T-helper 22 cell (primary cell): ENCODE measurements around the gene PACRG.

Source experiments
- DNase-seq: peaks from one replicate; pipeline ENCODE4 v3.0.0-alpha.2; 2020; ENCODE audit warnings: low read depth

Gene PACRG

DNA sequence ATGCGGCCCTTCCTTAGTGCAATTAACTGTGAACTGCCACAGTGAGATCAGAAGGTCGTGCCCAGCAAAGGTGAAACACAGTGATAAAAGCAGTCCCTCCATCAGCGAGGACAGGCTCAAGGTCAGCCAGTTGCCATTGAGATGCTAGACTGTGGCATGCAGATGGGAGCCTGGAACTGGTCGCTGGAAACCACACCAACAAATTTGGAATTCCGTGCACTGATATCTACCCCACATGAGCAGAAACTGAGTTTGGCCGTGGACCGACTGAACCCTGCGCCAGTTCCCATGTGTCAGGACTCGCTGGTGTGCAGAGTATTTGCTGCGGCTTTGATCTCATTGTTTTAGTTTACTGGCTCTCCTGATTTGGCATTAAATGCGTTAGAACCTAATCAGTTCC lies 561.1 kb downstream of the PACRG start:
- no peak for DNase-seq

DNA sequence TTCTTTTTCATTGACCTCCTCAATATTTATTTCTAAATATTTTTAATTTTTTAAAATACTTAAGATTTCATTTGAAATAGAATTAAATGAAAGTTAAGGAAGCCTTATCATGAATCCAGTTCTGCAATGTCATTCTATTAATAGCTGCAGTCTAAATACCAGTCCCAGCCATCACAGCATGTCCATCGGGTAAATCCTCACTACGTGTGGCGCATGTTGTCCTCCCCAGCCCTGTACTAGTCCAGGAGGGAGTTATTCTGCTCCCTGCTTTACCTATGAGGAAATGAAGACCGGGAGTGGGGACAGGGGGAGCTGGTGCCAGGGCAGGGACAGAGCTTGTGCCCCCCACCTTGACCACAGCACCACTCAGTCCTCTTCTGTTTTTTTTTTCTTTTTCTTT lies 561.7 kb downstream of the PACRG start:
- no peak for DNase-seq

DNA sequence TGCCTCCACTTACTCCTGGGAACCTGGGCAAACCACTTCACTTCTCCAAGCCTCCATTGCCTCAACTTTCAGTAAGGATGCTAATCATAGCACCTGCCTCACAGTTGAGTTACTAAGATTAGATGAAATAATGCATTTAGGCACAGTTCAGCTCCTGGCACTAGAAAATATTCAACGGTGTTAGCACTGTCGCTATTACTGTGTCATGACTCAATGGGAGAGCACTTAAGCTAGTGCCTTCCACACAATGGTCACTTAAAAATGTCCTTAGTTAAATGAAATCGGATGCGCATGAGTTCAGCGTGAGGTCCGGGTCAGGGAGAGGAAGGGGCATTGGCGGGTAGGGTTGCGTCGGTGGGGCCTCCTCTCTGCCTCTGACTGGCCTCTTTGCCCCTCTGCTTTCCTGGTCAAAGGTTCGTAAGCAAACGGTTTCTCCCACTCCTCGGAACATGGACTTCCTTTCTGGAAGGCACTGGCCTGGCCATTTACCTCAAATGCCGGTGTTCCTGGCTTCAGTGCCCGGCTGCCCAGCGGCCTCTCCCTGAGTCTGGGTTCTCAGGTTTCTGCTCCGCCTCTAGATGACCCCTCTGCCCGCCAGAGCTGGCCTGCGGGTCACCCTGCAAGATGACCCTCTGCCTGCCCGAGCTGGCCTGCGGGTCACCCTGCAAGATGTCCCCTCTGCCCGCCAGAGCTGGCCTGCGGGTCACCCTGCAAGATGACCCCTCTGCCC lies 562.9 kb downstream of the PACRG start:
- no peak for DNase-seq

DNA sequence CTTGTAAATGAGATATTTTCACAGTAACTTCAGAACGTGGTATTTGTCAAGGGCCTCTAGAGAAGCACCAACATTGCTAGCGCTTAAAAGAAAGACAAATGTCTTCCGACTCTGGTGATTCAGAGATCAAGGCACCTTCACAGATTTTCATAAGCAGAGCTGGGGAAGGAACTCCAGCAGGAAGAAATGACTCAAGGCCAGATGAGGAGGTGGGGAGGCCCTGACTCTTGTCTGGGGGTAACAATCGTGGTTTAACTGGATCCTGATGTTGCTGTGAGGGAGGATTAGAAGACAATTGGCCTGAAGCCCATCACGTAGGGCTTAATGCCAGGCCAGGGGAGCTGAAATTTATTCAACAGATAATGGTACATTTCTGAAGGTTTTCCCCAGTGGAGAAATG lies 563.8 kb downstream of the PACRG start:
- DNase-seq = no peak

DNA sequence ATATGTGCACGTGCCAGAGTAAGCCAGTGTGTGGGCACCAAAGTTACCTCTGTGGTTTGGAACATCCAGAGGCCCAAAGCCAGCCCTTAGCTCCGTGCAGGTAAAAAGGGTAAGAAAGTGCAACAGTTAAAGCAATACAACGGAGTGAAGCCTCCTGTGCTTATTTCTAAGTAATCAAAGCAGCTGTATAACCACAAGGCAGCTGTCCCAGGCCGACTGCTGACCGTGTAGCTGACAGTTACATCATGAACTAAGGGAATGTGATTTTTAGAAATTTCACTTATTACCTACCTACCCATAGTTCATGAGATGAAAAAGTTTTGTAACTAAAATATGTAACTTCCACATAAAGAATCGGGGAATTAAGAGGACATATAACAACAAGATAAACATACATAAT lies 565.5 kb downstream of the PACRG start:
- DNase-seq = no peak

DNA sequence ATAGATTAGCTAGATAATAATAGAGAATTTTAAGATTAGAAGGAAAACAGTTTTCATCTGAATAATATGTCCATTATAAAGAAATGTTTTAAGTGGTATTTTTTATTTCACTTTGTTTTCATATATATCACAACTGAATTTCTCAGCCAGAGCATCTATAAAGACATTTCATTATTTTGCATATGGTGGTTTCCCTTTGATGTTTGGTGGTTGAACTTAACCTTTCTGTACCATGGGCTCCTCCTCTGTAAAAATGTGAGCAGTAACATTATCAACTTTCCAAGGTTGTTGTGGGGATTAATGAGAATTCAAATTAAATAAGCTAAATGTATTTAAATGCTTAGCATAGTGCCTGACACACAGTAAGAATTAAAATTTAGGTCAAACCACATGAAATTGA lies 567.0 kb downstream of the PACRG start:
- DNase-seq = no peak

DNA sequence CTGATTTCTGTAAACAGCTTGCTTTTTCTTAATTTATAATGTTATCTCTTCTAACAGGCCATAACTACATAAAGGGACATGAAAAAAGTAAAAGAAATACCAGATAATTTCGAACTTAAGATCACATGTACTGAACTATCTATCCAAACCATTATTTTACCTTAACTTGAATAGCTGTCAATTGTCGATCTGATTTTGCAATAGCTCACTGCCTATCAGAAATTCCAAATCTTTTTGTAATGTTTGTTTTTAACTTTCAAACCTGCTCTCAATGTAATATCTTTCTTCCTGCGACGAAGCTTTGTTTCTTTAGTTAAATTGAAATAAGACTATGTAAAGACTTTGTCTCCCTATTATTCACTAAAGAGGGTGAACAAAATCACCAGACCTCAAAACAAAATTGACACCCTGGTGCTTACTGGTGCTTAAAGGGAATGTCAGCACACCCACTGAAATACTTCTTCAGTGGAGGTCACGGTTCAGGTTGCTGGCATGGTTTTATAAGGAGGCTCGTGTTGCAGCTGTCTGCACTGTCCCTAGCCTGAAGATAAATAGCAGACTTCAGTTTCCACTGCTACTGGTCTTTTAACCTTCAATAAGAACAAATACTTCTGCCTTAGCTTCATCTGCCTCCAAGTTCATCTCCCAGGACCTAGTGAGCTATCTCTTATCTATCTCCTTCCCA lies 569.2 kb downstream of the PACRG start:
- no peak for DNase-seq

DNA sequence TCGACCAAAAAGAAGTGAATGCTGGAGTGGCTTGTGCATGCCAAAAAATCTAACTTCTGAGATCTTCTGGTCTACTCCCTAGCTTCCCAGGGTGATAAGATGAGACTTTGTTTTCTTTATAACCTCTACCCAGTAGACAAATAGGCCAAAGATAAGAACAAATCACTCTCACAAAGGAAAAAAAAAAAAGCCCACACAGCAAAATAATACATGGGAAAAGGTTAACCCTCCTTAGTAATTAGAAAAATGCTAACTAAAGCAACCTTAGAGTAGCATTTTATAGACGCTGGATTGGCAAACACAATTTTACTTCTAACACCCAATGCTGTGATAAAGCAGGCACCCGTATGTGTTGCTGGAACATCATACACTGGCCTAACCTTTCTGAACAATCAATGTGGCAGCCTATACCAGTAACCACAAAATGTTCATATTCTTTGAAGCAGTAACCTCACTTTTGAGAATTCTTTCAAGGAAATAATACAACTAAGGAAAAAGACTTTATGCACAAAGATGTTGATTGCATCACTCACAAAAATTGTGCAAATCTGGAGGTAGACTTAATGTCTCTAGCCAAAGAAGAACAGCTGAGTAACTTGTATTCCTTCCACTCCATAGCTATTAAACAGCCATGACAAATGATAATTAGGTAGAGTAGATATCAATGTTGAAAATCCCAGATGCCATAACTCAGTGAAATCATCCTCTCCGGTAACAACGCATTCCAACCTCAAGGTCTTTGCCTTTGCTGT lies 570.5 kb downstream of the PACRG start:
- DNase-seq = no peak

DNA sequence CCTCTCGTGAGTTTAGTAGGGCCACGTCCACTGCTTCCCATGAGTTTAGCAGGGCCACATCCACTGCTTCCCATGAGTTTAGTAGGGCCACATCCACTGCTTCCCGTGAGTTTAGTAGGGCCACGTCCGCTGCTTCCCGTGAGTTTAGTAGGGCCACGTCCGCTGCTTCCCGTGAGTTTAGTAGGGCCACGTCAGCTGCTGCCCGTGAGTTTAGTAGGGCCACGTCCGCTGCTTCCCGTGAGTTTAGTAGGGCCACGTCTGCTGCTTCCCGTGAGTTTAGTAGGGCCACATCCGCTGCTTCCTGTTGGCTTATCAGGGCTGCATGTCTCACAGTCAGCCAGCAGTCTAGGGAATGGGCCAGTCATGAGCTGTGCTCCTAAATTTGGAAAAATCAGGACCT lies 573.1 kb downstream of the PACRG start:
- no peak for DNase-seq

DNA sequence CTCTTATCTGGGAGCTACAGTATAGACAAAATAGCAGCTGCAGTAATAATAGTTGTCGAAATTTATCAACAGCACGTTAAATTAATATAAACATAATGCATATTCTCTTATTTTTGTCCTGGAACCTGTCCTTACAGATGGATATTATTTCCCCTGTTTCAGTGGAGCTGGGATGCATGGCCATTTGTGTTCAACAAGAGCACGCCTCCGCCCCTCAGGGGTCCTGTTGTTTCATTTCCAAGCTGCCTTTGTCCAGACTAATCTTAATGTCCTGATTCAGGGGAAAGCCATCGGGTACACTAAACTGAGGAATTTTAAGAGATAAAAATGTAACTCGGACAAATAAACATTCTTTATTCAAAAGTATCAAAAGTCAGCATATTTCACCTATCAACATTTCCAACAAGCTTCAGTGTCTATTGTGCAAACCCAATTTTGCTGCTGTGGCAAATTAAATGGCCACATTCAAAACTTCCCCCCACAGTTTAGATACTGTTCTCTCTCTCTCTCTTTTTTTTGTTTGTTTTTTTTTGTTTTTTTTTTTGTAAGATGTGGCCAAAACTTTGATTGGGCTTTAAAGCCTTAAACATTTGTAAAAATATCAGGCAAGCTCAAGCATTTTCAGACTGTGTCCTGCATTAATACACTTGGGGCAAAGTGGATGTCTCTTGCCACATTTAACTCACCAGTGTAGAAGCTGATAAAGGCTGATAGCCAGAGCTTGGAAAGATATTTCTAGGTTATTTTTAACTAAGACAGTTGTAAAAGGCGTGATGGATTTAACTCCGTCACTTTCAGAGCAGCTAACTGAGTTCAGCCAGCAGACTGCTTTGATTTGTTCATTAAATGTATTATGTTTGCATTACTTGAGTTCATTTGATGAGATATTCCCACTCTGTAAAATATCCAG lies 574.2 kb downstream of the PACRG start:
- DNase-seq = no peak

DNA sequence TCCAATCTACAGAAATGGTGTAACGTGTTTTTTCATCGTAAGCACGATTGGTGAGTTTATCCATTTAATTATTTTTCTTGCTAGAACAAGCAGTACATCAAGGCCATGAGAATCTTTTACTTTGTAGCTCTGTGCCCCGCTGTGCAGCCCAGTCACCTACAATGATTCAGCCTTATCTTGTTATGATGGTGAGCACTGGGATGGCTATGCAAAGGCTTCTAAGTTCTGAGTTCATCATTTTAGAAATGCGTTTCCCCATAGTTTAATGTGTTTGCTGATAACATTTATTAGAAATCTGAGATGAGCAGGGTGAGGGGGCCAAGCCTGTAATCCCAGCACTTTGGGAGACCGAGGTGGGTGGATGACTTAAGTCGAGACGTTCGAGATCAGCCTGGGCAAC lies 575.0 kb downstream of the PACRG start:
- no peak for DNase-seq

DNA sequence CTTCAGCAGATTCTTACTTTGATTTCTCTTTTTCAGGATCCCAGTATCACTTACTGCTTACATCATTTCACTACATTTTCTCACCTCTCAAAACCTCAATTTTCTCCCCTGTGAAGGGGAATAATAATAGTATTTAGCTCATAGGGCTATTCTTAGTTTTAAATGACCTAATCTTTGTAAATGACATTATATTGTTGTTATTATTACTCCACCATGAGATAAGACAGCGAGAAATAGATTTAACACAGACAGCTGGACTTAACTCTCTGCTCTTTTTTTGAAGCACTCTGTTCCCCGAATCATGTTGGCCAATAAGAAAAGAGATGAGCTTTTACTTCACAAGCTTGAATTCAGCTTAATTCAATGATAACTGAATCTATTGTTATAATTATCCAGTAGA lies 578.2 kb downstream of the PACRG start:
- no peak for DNase-seq

DNA sequence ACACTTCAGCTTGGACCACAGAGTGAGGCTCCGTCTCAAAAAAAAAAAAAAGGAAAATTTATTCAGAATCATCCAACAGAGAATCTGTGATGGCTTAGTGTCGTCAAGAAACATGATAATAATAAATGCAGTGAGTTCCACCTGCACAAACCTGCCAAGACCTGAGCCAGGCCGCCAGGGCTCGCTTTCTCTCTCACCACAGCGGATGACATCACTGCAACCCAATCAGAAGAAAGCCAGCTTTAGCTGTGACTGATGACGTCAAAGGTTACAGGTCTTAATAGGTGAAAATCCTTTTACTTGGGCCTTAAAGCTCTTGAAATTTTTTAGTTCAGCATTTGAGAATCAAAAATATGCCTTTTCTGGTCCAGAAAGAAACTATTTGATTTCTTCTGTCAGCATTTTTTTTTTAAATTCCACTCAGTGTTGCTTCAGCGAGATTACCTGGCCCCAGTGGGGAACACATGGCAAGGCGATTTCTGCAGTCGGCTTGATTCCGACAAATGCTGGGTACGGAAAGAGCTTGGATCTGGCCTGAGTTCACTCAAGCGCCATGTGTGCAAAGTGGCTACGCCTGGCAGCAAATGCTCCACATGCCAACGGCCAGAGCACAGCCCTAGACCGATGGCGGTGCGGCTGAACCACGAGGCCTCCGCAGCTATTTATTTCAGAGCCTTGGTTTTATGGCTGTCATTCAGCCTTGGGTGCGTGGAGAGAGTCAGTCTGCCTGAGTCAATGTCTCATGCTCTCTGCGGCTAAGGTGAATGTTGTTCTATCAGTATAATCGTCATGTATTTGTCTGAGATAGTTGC lies 581.1 kb downstream of the PACRG start:
- DNase-seq = no peak

DNA sequence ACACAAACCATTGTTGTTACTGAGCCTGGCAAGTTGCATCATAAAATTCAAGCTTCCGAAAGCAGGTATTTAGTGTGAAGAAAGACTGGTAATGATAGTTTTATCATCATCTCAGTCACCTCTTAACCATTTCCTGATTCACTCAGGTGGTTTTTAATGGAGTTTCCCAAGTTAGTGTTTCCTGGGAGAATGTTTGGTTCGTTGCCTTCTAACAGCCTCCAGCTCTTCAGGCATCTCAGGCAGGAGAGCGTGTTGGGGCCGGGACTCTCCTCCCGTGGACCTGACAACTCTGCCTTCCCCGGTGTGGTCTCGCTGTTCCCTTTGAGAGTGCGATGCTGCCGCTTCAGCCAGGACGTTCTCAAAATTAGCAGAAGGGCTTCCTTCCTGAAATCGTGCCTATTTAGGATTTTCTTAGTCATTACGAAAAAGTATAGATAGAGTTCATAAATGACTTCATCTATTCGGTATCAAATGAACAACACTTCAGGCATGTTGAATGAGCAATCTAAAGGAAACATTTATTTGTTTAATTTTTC lies 581.8 kb downstream of the PACRG start:
- no peak for DNase-seq

DNA sequence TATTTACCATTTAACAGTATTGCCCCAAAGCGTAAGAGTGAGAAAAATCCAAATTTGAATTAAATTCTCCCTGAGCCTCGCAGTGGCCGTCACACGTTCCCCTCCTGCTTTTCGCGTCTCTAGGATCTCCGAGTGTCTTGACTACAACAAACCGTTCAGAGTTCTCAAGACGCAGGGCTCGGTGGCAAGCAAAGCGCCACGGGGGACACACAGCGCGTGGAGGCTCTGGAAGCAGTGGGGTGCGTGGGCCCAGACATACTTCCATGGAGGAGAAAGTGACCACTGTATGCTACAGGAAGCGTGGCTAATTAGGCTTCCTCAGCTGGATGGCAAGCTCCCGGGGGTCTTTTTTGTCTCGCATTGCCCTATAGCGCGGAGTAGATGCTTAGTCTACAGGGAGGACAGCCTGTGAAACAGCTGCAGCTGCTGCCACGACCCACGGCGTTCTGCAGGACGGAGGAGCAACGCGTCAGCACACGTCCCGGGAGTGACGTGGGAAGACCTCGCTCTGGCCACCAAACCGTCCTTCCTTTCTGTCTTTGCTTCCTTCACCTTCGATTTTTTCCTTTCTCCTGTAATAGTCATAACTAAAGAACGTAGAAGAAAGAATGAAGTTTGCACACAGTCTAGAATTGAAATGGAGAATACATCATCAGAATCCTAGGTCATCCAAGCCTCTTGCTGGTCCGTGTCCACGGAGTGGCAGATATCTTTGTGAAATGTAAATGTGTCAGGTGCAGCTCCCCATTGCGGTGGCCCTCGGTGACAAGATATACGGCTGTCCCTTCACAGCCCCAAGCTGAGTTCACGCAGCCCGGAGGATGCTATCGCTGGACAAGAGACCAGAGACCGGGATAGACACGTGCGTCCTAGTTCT lies 582.6 kb downstream of the PACRG start:
- no peak for DNase-seq

DNA sequence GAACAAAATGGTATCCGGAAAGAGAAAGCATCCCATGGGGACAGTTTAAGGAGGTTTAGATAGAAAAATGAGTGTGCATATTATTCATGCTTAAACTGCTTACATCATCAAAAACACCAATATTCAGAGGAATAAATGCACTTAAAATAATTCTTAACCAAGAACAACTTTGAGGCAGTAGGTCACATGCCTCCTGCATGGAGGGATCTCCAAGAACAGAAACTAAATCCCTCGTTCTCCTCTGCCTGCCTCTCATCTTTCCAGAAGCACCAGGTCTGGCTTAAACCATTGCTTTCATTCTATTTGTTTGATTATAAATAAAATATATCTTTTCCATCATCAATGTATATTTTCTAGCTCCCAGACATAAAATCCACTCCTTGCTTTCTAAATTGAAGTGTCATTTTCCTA lies 583.2 kb downstream of the PACRG start:
- DNase-seq = no peak

DNA sequence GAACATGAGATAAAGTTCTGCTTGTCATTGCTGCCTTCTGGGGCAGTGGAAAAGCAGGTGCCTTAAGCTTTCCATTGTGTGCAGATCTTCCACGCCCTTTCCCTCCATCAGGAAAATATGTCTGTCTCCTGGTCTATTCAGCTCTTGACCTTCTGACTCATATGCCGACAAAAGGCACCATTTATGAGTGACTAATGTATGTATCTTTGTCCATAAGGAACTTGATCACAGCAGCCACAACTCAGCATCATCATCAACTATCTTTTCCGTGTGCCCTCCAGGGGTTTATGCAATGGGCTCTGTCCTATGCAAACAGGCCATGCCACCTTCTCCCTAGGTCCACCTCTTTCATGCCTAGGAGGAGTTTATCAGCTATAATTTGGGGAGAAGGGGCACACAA lies 584.1 kb downstream of the PACRG start:
- no peak for DNase-seq

DNA sequence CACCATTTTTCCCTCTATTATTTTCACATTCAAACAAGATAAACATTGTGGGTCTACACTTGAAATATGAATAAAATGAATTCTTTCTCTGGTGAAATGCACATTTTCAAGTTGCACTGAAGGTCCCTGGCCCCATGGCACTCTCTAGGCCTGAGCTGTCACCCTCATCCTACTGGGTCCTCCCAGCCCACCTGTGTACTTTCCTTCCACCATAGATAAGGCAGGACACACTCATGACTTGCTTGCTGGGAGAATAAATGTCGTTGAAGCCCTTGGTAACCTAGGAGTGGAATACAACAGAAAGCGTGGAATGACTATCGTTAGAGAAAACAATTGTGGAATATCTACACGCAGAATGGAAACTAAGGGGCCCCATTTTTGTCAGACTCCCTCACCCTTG lies 585.8 kb downstream of the PACRG start:
- DNase-seq = no peak

DNA sequence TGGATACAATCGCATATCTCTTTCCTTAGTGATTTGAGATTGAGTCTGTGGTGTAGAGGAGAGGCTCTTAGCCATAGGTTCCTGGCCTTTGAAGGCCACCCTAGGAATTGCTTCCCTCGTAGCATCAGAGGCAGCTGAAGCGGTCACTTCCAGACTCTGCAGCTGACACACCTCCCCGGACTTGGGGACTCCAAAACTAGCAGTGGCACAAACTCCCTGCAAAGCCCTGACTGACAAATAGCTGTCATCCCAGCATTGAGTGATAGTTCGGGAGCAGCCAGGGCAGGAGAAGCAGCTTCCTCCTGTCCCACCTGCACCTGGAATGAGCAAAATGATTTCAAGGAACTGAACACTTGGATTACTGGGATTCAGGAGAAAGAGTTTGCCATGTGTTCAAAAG lies 586.2 kb downstream of the PACRG start:
- no peak for DNase-seq
